ENCODE data around the gene TCP1. TPM values are rescaled to one million over a fixed set of nuclear protein-coding genes. Genes with fewer than 3 reads are reported as not detected.

The TCP1 gene
- total and polyA plus RNA-seq, 2 of the 8 experiments (the other 6 are each of a cell fraction or from before 2014, with no cell fraction given), result 117 to 348 TPM

- 89% methylated on average over 6 of the region's 6 CpGs; no CpG with 5 or more reads in 1 of the 2 experiments for WGBS, 2 experiments (ENCODE audit: extremely low coverage in 1 of 2, insufficient coverage in 1 of 2, insufficient read length in 1 of 2, insufficient replicate concordance in 2 of 2, low coverage in 1 of 2, low lambda C conversion rate in 2 of 2, missing lambda C conversion rate in 1 of 2)
- no peaks in the 10 kb centered on the region; the same call in 1 of the 2 replicates for H3K79me1 ChIP-seq (ENCODE audit: low read depth, low read length)
- no peak overlapping the region for H3K27ac ChIP-seq (ENCODE audit: low read depth, low read length)
- H2BK5ac ChIP-seq (ENCODE audit: low read depth, low read length), result no peak overlapping the region
- H4K8ac ChIP-seq (ENCODE audit: extremely low read depth, insufficient read depth, low read length), result no peak overlapping the region
- H3K9ac ChIP-seq (replicated peaks in 1 of 4; ENCODE audit: extremely low read depth in 1 of 4, low read depth in 3 of 4, low read length in 3 of 4), result no peak overlapping the region
- no peaks in the 10 kb centered on the region for H3K23me2 ChIP-seq (ENCODE audit: low read depth, low read length)
- H4K20me1 ChIP-seq (replicated peaks in 1 of 2; ENCODE audit: control insufficient read depth in 1 of 2, insufficient read depth in 2 of 2, low read length in 2 of 2), result peaks cover 4 to 10% of the 10 kb centered on the region in 2 experiments
- no peaks in the 10 kb centered on the region for H3K27me3 ChIP-seq (replicated peaks in 1 of 4; ENCODE audit: control insufficient read depth in 3 of 4, extremely low read depth in 1 of 4, insufficient read depth in 3 of 4, low read length in 3 of 4)
- H3K23ac ChIP-seq (ENCODE audit: insufficient read length), result no peak overlapping the region
- FAIRE-seq, result no peak
- H3K79me2 ChIP-seq (ENCODE audit: control insufficient read depth in 1 of 2, insufficient read depth in 2 of 2, low read length in 2 of 2), result peaks cover 0 to 7% of the 10 kb centered on the region in 2 experiments; a peak in 2 of 4 replicates
- H3K4me2 ChIP-seq (ENCODE audit: insufficient read depth in 1 of 2, low read depth in 2 of 2, low read length in 2 of 2), result no peak overlapping the region
- no peak overlapping the region for H3K14ac ChIP-seq (ENCODE audit: insufficient read length)
- no peak overlapping the region for H4K5ac ChIP-seq (ENCODE audit: insufficient read length, low read depth, low read length)
- POLR2A ChIA-PET (ENCODE audit: partially characterized antibody), result interaction anchor here (0.7 to 2.8 kb wide), 4 partner anchors 8 to 28 kb away, joined by 3 to 10 read pairs (median 3); partner anchors contain the start of gene ACAT2
- H2AFZ ChIP-seq (ENCODE audit: low read length), result no peak overlapping the region
- CTCF ChIA-PET (ENCODE audit: partially characterized antibody), result interaction anchor here (0.7 kb wide), 1 partner anchor 666 kb away, joined by 8 read pairs; no protein-coding TSS in a partner anchor
- no peak overlapping the region for H3K56ac ChIP-seq (replicated peaks; ENCODE audit: insufficient read length, low read depth, low read length)
- no peak overlapping the region for H3K4ac ChIP-seq (replicated peaks; ENCODE audit: insufficient read length, low read depth, low read length)
- H3K9me3 ChIP-seq (ENCODE audit: insufficient read depth in 2 of 2, low read depth in 1 of 2, low read length in 1 of 2), result no peaks in the 10 kb centered on the region
- no peak overlapping the region for H2BK120ac ChIP-seq (replicated peaks; ENCODE audit: low read depth, low read length)
- H3K4me1 ChIP-seq (replicated peaks in 1 of 4; ENCODE audit: control insufficient read depth in 3 of 4, insufficient read depth in 4 of 4, low read length in 3 of 4), result no peaks in the 10 kb centered on the region
- no peak overlapping the region for H4K91ac ChIP-seq (replicated peaks; ENCODE audit: insufficient read length, low read length)
- no peak for DNase-seq (ENCODE audit: low read depth in 1 of 2, low spot score in 2 of 2)
- H3K36me3 ChIP-seq (ENCODE audit: control insufficient read depth in 2 of 4, insufficient read depth in 4 of 4, low read length in 3 of 4), result peaks cover 22 to 88% (median 62%) of the 10 kb centered on the region in 4 experiments
- no peak overlapping the region for H2BK12ac ChIP-seq (ENCODE audit: low read depth, low read length)
- H2BK15ac ChIP-seq (ENCODE audit: low read length), result no peak overlapping the region
- H2AK5ac ChIP-seq (ENCODE audit: low read depth, low read length), result no peak overlapping the region
- H2BK20ac ChIP-seq (ENCODE audit: low read length), result no peak overlapping the region
- H3K4me3 ChIP-seq (ENCODE audit: extremely low read depth in 1 of 4, insufficient read depth in 2 of 4, low read depth in 3 of 4, low read length in 4 of 4), result no peak overlapping the region
- H3K18ac ChIP-seq (ENCODE audit: extremely low read depth, low read length), result no peak overlapping the region
- no peak for TF ChIP-seq NANOG (IDR thresholded peaks at IDR 0.05; ENCODE audit: insufficient read depth, low read depth, low read length, poor library complexity, severe bottlenecking)
- TF ChIP-seq, protein P1, sequence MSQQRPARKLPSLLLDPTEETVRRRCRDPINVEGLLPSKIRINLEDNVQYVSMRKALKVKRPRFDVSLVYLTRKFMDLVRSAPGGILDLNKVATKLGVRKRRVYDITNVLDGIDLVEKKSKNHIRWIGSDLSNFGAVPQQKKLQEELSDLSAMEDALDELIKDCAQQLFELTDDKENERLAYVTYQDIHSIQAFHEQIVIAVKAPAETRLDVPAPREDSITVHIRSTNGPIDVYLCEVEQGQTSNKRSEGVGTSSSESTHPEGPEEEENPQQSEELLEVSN (IDR thresholded peaks at IDR 0.05), result no peak
- TF ChIP-seq, protein P2, sequence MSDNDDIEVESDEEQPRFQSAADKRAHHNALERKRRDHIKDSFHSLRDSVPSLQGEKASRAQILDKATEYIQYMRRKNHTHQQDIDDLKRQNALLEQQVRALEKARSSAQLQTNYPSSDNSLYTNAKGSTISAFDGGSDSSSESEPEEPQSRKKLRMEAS (IDR thresholded peaks at IDR 0.05), result no peak
These were observed 36.1 kb downstream of the TCP1 start for GRCh38 chr6:159753081-159753872.
